Measurements from ENCODE around the gene YAE1.

DNA sequence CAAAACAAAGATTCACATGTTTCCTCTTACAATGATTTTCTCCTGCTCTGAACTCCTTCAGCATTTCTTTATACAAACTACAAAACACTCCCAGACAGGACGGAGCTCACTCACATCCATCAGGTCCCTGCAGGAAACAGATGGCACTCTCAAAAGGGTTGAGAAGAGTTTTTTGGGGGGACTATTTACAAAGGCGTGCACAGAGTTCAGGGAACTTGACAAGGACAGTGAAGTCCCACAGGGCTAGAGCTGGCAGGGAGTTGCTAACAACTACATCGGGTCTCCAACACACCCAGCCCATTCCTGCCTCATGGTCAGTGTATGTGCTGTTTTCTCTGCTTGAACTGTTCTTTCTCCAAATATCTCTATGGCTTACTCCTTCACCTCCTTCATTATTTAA is 24.7 kb upstream of the YAE1 start:
- TF ChIP-seq, protein P1, sequence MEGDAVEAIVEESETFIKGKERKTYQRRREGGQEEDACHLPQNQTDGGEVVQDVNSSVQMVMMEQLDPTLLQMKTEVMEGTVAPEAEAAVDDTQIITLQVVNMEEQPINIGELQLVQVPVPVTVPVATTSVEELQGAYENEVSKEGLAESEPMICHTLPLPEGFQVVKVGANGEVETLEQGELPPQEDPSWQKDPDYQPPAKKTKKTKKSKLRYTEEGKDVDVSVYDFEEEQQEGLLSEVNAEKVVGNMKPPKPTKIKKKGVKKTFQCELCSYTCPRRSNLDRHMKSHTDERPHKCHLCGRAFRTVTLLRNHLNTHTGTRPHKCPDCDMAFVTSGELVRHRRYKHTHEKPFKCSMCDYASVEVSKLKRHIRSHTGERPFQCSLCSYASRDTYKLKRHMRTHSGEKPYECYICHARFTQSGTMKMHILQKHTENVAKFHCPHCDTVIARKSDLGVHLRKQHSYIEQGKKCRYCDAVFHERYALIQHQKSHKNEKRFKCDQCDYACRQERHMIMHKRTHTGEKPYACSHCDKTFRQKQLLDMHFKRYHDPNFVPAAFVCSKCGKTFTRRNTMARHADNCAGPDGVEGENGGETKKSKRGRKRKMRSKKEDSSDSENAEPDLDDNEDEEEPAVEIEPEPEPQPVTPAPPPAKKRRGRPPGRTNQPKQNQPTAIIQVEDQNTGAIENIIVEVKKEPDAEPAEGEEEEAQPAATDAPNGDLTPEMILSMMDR (IDR thresholded peaks at IDR 0.05; ENCODE audit: low read depth, low read length): no peak
- no peak for TF ChIP-seq EZH2phosphoT487 (IDR thresholded peaks at IDR 0.05; ENCODE audit: low read depth)

Measured in OCI-LY3 (cell line).